ENCODE results near the gene CRY1.
A peak's percentile ranks its signal among the peaks of the same experiment; 100 is the strongest.
"Not testable (repeated sequence)": the region's sequence is repeated elsewhere in the genome, so short reads cannot be mapped to it uniquely, and the experiment has no call there.

The CRY1 gene

GRCh38 chr12:107108366-107108765 lies 15.0 kb upstream of the CRY1 start:
- DNase-seq (ENCODE audit: low spot score) = not testable (repeated sequence)

GRCh38 chr12:107107381-107107780 lies 14.0 kb upstream of the CRY1 start:
- no peak for DNase-seq (ENCODE audit: low spot score)

- no peak for DNase-seq (ENCODE audit: low spot score)
These were observed 13.1 kb upstream of the CRY1 start for GRCh38 chr12:107106241-107107025.

GRCh38 chr12:107105410-107105703 lies 12.0 kb upstream of the CRY1 start:
- no peak for DNase-seq (ENCODE audit: low spot score)

GRCh38 chr12:107103516-107103915 lies 10.2 kb upstream of the CRY1 start:
- DNase-seq (ENCODE audit: low spot score) = no peak

- no peak for DNase-seq (ENCODE audit: low spot score)
These were observed 9.7 kb upstream of the CRY1 start for GRCh38 chr12:107103097-107103496.

GRCh38 chr12:107102294-107102693 lies 8.9 kb upstream of the CRY1 start:
- no peak for DNase-seq (ENCODE audit: low spot score)

GRCh38 chr12:107101651-107102050 lies 8.3 kb upstream of the CRY1 start:
- no peak for DNase-seq (ENCODE audit: low spot score)

- DNase-seq (ENCODE audit: low spot score) = no peak
These were observed 6.6 kb upstream of the CRY1 start for GRCh38 chr12:107099917-107100316.

GRCh38 chr12:107096571-107096970 lies 3.2 kb upstream of the CRY1 start:
- DNase-seq (ENCODE audit: low spot score) = no peak

GRCh38 chr12:107094183-107094448 lies 767 bp upstream of the CRY1 start:
- no peak for DNase-seq (ENCODE audit: low spot score)

GRCh38 chr12:107092669-107093416 lies 506 bp downstream of the CRY1 start:
- DNase-seq (ENCODE audit: low spot score) = peak; percentile 72

GRCh38 chr12:107091989-107092641 lies 1.2 kb downstream of the CRY1 start:
- peak; percentile 72 for DNase-seq (ENCODE audit: low spot score)

GRCh38 chr12:107091381-107091780 lies 2.0 kb downstream of the CRY1 start:
- DNase-seq (ENCODE audit: low spot score) = no peak

GRCh38 chr12:107090711-107091110 lies 2.6 kb downstream of the CRY1 start:
- no peak for DNase-seq (ENCODE audit: low spot score)

GRCh38 chr12:107088912-107089311 lies 4.4 kb downstream of the CRY1 start:
- no peak for DNase-seq (ENCODE audit: low spot score)

GRCh38 chr12:107086314-107086713 lies 7.0 kb downstream of the CRY1 start:
- DNase-seq (ENCODE audit: low spot score) = no peak

- no peak for DNase-seq (ENCODE audit: low spot score)
These were observed 11.6 kb downstream of the CRY1 start for GRCh38 chr12:107081778-107082177.

- no peak for DNase-seq (ENCODE audit: low spot score)
These were observed 13.1 kb downstream of the CRY1 start for GRCh38 chr12:107080299-107080698.

GRCh38 chr12:107079172-107080011 lies 14.0 kb downstream of the CRY1 start:
- peak; percentile 39 for DNase-seq (ENCODE audit: low spot score)

GRCh38 chr12:107073266-107073665 lies 20.1 kb downstream of the CRY1 start:
- not testable (repeated sequence) for DNase-seq (ENCODE audit: low spot score)

- DNase-seq (ENCODE audit: low spot score) = no peak
These were observed 26.7 kb downstream of the CRY1 start for GRCh38 chr12:107066691-107067090.

GRCh38 chr12:107064687-107065086 lies 28.7 kb downstream of the CRY1 start:
- DNase-seq (ENCODE audit: low spot score) = no peak
